Stimulated activated CD4-positive, alpha-beta T cell treated with anti-CD3 and anti-CD28 coated beads, Interleukin-12 subunit alpha, Interleukin-12 subunit beta, amount 100 ng/mL, for 4 hours (primary cell): ENCODE results near the gene IKZF1.
"Not testable (repeated sequence)": the region's sequence is repeated elsewhere in the genome, so short reads cannot be mapped to it uniquely, and the experiment has no call there.

Experiments
- DNase-seq: peaks from one replicate; pipeline ENCODE4 v3.0.0-alpha.2; 2020

The IKZF1 gene

GRCh38 chr7:50335795-50336754 lies 31.6 kb downstream of the IKZF1 start:
- DNase-seq: peak; percentile 78

GRCh38 chr7:50336894-50337703 lies 32.6 kb downstream of the IKZF1 start:
- no peak for DNase-seq

GRCh38 chr7:50339472-50339871 lies 35.0 kb downstream of the IKZF1 start:
- not testable (repeated sequence) for DNase-seq

- no peak for DNase-seq
Observed at GRCh38 chr7:50339990-50340500, 35.5 kb downstream of the IKZF1 start.

- DNase-seq: no peak
Observed at GRCh38 chr7:50341724-50342123, 37.2 kb downstream of the IKZF1 start.

- no peak for DNase-seq
Observed at GRCh38 chr7:50342616-50343114, 38.1 kb downstream of the IKZF1 start.

- no peak for DNase-seq
Observed at GRCh38 chr7:50346545-50347497, 42.3 kb downstream of the IKZF1 start.

GRCh38 chr7:50347693-50348092 lies 43.2 kb downstream of the IKZF1 start:
- no peak for DNase-seq

- DNase-seq: no peak
Observed at GRCh38 chr7:50348469-50349162, 44.1 kb downstream of the IKZF1 start.

GRCh38 chr7:50349399-50349798 lies 44.9 kb downstream of the IKZF1 start:
- DNase-seq: no peak

GRCh38 chr7:50349963-50350944 lies 45.7 kb downstream of the IKZF1 start:
- peak; percentile 70 for DNase-seq

GRCh38 chr7:50351267-50351666 lies 46.8 kb downstream of the IKZF1 start:
- no peak for DNase-seq

GRCh38 chr7:50352282-50352681 lies 47.8 kb downstream of the IKZF1 start:
- DNase-seq: no peak

GRCh38 chr7:50352751-50353150 lies 48.2 kb downstream of the IKZF1 start:
- DNase-seq: no peak

- no peak for DNase-seq
Observed at GRCh38 chr7:50353201-50353600, 48.7 kb downstream of the IKZF1 start.

- DNase-seq: no peak
Observed at GRCh38 chr7:50353894-50354595, 49.5 kb downstream of the IKZF1 start.

GRCh38 chr7:50355817-50356178 lies 51.3 kb downstream of the IKZF1 start:
- no peak for DNase-seq

- no peak for DNase-seq
Observed at GRCh38 chr7:50356212-50356944, 51.9 kb downstream of the IKZF1 start.

- no peak for DNase-seq
Observed at GRCh38 chr7:50356945-50357268, 52.4 kb downstream of the IKZF1 start.
